T-cell (primary cell): ENCODE results near the gene PVR. TPM values are rescaled to one million over a fixed set of nuclear protein-coding genes. Genes with fewer than 3 reads are reported as not detected.
"Not testable (repeated sequence)": the region's sequence is repeated elsewhere in the genome, so short reads cannot be mapped to it uniquely, and the experiment has no call there.

Experiments used
- ATAC-seq, 4 experiments: fragments of 200-7000 bp in 3 of 4; fragments of 150-1000 bp in 1 of 4; cut with Tn5 transposase; replicated peaks in 1 of 4; 1 replicate in 3 of 4; 2 replicates in 1 of 4; pipeline ENCODE4 v1.10.0; 2021; ENCODE audit warnings: moderate library complexity in 3 of 4, mild to moderate bottlenecking in 2 of 4, moderate number of reproducible peaks in 1 of 4
- CTCF ChIA-PET, 2 donors: fragments of 300-600 bp; sonication (Branson Sonifier 250); formaldehyde crosslinking; loops; one replicate each; lab custom pipeline; 2022; ENCODE audit warnings: antibody characterized with exemption in 2 of 2; lab: Charles Lee
- POLR2A ChIA-PET, 2 donors: fragments of 300-600 bp; sonication (Branson Sonifier 250); formaldehyde crosslinking; loops; one replicate each; lab custom pipeline; 2022; ENCODE audit warnings: antibody characterized with exemption in 2 of 2; lab: Charles Lee
- DNase-seq, 35 experiments: peaks; one replicate each; pipeline versions ENCODE4 v3.0.0 to v3.0.0-alpha.2; 2013 to 2023
- H3K27ac ChIP-seq: one replicate; pipeline ENCODE4 v1.5.1; 2013; ENCODE audit warnings: low read length
- H3K27me3 ChIP-seq, 2 experiments: replicated peaks in 1 of 2; 1 replicate in 1 of 2; 2 replicates in 1 of 2; pipeline versions ENCODE4 v1.6.1 to v1.7.0; 2013; ENCODE audit warnings: low read length in 1 of 2, mixed read lengths in 1 of 2; ENCODE audit not compliant: control insufficient read depth in 2 of 2, insufficient read depth in 2 of 2; ENCODE audit errors: extremely low read depth in 1 of 2
- H3K36me3 ChIP-seq, 2 donors: 1 replicate in 1 of 2; 2 replicates in 1 of 2; pipeline versions ENCODE4 v1.6.1 to v1.7.0; 2013; ENCODE audit warnings: low read length in 1 of 2; ENCODE audit not compliant: control insufficient read depth in 2 of 2, insufficient read depth in 1 of 2; ENCODE audit errors: extremely low read depth in 1 of 2
- H3K4me1 ChIP-seq, 2 experiments: 1 replicate in 1 of 2; 2 replicates in 1 of 2; pipeline versions ENCODE4 v1.6.1 to v1.7.0; 2013; ENCODE audit warnings: low read length in 2 of 2, mixed read lengths in 1 of 2; ENCODE audit not compliant: insufficient read depth in 2 of 2, control insufficient read depth in 1 of 2; ENCODE audit errors: extremely low read depth in 1 of 2
- H3K4me3 ChIP-seq, 2 donors: 1 replicate in 1 of 2; 2 replicates in 1 of 2; pipeline versions ENCODE4 v1.5.1 to v1.7.0; 2013; ENCODE audit warnings: mild to moderate bottlenecking in 2 of 2, low read length in 1 of 2, moderate library complexity in 1 of 2; ENCODE audit not compliant: control insufficient read depth in 1 of 2; ENCODE audit errors: extremely low read depth in 1 of 2
- H3K9me3 ChIP-seq: 2 replicates; pipeline ENCODE4 v1.7.0; 2013
- H3K27ac Mint-ChIP-seq, 2 donors: one replicate each; pipeline ENCODE4 v1.8.0; 2020 to 2021; ENCODE audit warnings: mild to moderate bottlenecking in 2 of 2, mixed read lengths in 2 of 2
- H3K27me3 Mint-ChIP-seq, 2 donors: one replicate each; pipeline ENCODE4 v1.8.0; 2021 to 2022; ENCODE audit warnings: mixed read lengths in 2 of 2
- H3K36me3 Mint-ChIP-seq: one replicate; pipeline ENCODE4 v1.8.0; 2021; ENCODE audit warnings: mixed read lengths
- H3K4me1 Mint-ChIP-seq, 3 donors: one replicate each; pipeline ENCODE4 v1.8.0; 2020 to 2022; ENCODE audit warnings: mixed read lengths in 3 of 3, mild to moderate bottlenecking in 1 of 3
- H3K4me3 Mint-ChIP-seq, 3 donors: one replicate each; pipeline ENCODE4 v1.8.0; 2020 to 2022; ENCODE audit warnings: mild to moderate bottlenecking in 3 of 3, mixed read lengths in 3 of 3, moderate library complexity in 3 of 3
- H3K9me3 Mint-ChIP-seq, 3 donors: one replicate each; pipeline ENCODE4 v1.8.0; 2020 to 2022; ENCODE audit warnings: mixed read lengths in 3 of 3
- WGBS: methylation state at CpG from one replicate; pipeline ENCODE4 v1.1.5; 2013; ENCODE audit warnings: missing lambda C conversion rate; ENCODE audit not compliant: insufficient coverage; 5-methylcytosine and 5-hydroxymethylcytosine counted together
- total RNA-seq, 35 experiments: library from RNA in 6 of 35; stranded (reverse) in 6 of 35; fragments of 120-200 nt in 1 of 35; gene quantifications; one replicate each; pipeline versions ENCODE4 v1.2.1 to v1.2.4 and lab custom pipeline; 2013 to 2026

PVR gene
- total RNA-seq, 5 donors from 2014 or later (not counting 1 experiment from before 2014, with no cell fraction given) = 1.2 to 3.4 (median 2.8) TPM

GRCh38 chr19:44704982-44705381, 61.3 kb downstream of the PVR start:
- no peak for ATAC-seq
- Mint-ChIP-seq H3K9me3 (no peaks in the 10 kb centered on the region), H3K27ac (no peak overlapping the region), H3K4me1 (no peaks in the 10 kb centered on the region), H3K27me3 (peaks cover 2 to 3% of the 10 kb centered on the region in 2 donors), H3K36me3 (no peaks in the 10 kb centered on the region), H3K4me3 (no peak overlapping the region)
- no CpG with 5 or more reads among the region's 1 CpG for WGBS
- Histone ChIP-seq H3K36me3 (no peaks in the 10 kb centered on the region), H3K27me3 (peaks cover 0 to 34% of the 10 kb centered on the region in 2 experiments), H3K9me3 (no peaks in the 10 kb centered on the region), H3K4me1 (no peaks in the 10 kb centered on the region), H3K4me3 (no peak overlapping the region), H3K27ac (no peak overlapping the region)
- ChIA-PET CTCF (no interaction called here), POLR2A (no interaction called here)
- DNase-seq = no peak

- Histone ChIP-seq H3K4me1 (peaks cover 0 to 2% of the 10 kb centered on the region in 2 experiments), H3K9me3 (no peaks in the 10 kb centered on the region), H3K36me3 (no peaks in the 10 kb centered on the region), H3K27ac (no peak overlapping the region), H3K4me3 (no peak overlapping the region), H3K27me3 (peaks cover 0 to 34% of the 10 kb centered on the region in 2 experiments)
- peaks cover 0 to under 1% (median 0%) of the 10 kb centered on the region in 3 donors for H3K4me1 Mint-ChIP-seq
- H3K9me3 Mint-ChIP-seq = no peaks in the 10 kb centered on the region
- no peak for ATAC-seq
- H3K27me3 Mint-ChIP-seq = peaks cover 2 to 3% of the 10 kb centered on the region in 2 donors
- no peaks in the 10 kb centered on the region for H3K36me3 Mint-ChIP-seq
- CTCF ChIA-PET = no interaction called here
- H3K27ac Mint-ChIP-seq = no peak overlapping the region
- DNase-seq = no peak
- no peak overlapping the region for H3K4me3 Mint-ChIP-seq
- POLR2A ChIA-PET = no interaction called here
- WGBS = 79% methylated on average over 12 of the region's 12 CpGs
These were observed 61.8 kb downstream of the PVR start for GRCh38 chr19:44705502-44706010.

GRCh38 chr19:44706506-44707236, 63.0 kb downstream of the PVR start:
- H3K36me3 Mint-ChIP-seq = no peaks in the 10 kb centered on the region
- no peaks in the 10 kb centered on the region for H3K9me3 Mint-ChIP-seq
- no peak overlapping the region for H3K4me3 ChIP-seq
- ChIA-PET CTCF (interaction anchor here in 1 of 2 donors (0.5 kb wide), 1 partner anchor 63 kb away, joined by 5 read pairs; no protein-coding TSS in a partner anchor), POLR2A (no interaction called here)
- no peak overlapping the region for H3K4me3 Mint-ChIP-seq
- H3K36me3 ChIP-seq = no peaks in the 10 kb centered on the region
- H3K27ac Mint-ChIP-seq = no peak overlapping the region
- 100% methylated on average over 2 of the region's 6 CpGs for WGBS
- H3K9me3 ChIP-seq = no peaks in the 10 kb centered on the region
- DNase-seq (no peak), ATAC-seq (no peak)
- H3K27me3 Mint-ChIP-seq = peaks cover 2 to 3% of the 10 kb centered on the region in 2 donors
- H3K4me1 ChIP-seq = peaks cover 0 to 2% of the 10 kb centered on the region in 2 experiments
- H3K27me3 ChIP-seq = peaks cover 0 to 29% of the 10 kb centered on the region in 2 experiments
- H3K4me1 Mint-ChIP-seq = peaks cover 0 to 2% (median 0%) of the 10 kb centered on the region in 3 donors
- no peak overlapping the region for H3K27ac ChIP-seq

- no peak overlapping the region for H3K4me3 Mint-ChIP-seq
- no peaks in the 10 kb centered on the region for H3K36me3 ChIP-seq
- H3K9me3 ChIP-seq = no peaks in the 10 kb centered on the region
- peaks cover 0 to 23% of the 10 kb centered on the region in 2 experiments for H3K27me3 ChIP-seq
- no peak for ATAC-seq
- H3K36me3 Mint-ChIP-seq = no peaks in the 10 kb centered on the region
- no peak overlapping the region for H3K27ac Mint-ChIP-seq
- peaks cover 2% of the 10 kb centered on the region in 2 donors for H3K27me3 Mint-ChIP-seq
- no peaks in the 10 kb centered on the region for H3K9me3 Mint-ChIP-seq
- no peak overlapping the region for H3K27ac ChIP-seq
- DNase-seq = no peak
- ChIA-PET CTCF (no interaction called here), POLR2A (no interaction called here)
- 93% methylated on average over 20 of the region's 20 CpGs for WGBS
- H3K4me1 Mint-ChIP-seq = peaks cover 0 to 2% (median 0%) of the 10 kb centered on the region in 3 donors
- no peak overlapping the region for H3K4me3 ChIP-seq
- peaks cover 0 to 2% of the 10 kb centered on the region in 2 experiments for H3K4me1 ChIP-seq
These were observed 64.1 kb downstream of the PVR start for GRCh38 chr19:44707794-44708193.

- ChIA-PET POLR2A (interaction anchor here in 1 of 2 donors (0.7 kb wide), 1 partner anchor 264 kb away, joined by 4 read pairs; no protein-coding TSS in a partner anchor), CTCF (no interaction called here)
- Mint-ChIP-seq H3K4me1 (peaks cover 0 to 2% (median 0%) of the 10 kb centered on the region in 3 donors), H3K27me3 (peaks cover 0 to 2% of the 10 kb centered on the region in 2 donors), H3K36me3 (no peaks in the 10 kb centered on the region), H3K4me3 (no peak overlapping the region), H3K9me3 (no peaks in the 10 kb centered on the region), H3K27ac (no peak overlapping the region)
- ATAC-seq = no peak
- peaks cover 0 to 23% of the 10 kb centered on the region in 2 experiments for H3K27me3 ChIP-seq
- no peak for DNase-seq
- WGBS = 75% methylated on average over 5 of the region's 5 CpGs
- no peaks in the 10 kb centered on the region for H3K9me3 ChIP-seq
- H3K27ac ChIP-seq = no peak overlapping the region
- H3K4me3 ChIP-seq = no peak overlapping the region
- peaks cover 0 to 2% of the 10 kb centered on the region in 2 experiments for H3K4me1 ChIP-seq
- no peaks in the 10 kb centered on the region for H3K36me3 ChIP-seq
These were observed 65.2 kb downstream of the PVR start for GRCh38 chr19:44708940-44709339.

GRCh38 chr19:44709434-44710266, 65.9 kb downstream of the PVR start:
- H3K4me1 Mint-ChIP-seq, ATAC-seq, H3K9me3 Mint-ChIP-seq, H3K36me3 Mint-ChIP-seq, H3K9me3 ChIP-seq, H3K4me3 ChIP-seq, H3K4me3 Mint-ChIP-seq, H3K27ac ChIP-seq, H3K4me1 ChIP-seq, H3K36me3 ChIP-seq, H3K27me3 Mint-ChIP-seq, H3K27ac Mint-ChIP-seq, DNase-seq, CTCF ChIA-PET: not testable (repeated sequence)
- POLR2A ChIA-PET = interaction anchor here in 1 of 2 donors (0.6 to 0.7 kb wide), 2 partner anchors 121 to 264 kb away, joined by 4 read pairs; no protein-coding TSS in a partner anchor
- H3K27me3 ChIP-seq = peaks cover 0 to 23% of the 10 kb centered on the region in 2 experiments
- 80% methylated on average over 1 of the region's 4 CpGs for WGBS
